IPS-11a (cell line): ENCODE results near the gene NAGA.
"Not testable (repeated sequence)": the region's sequence is repeated elsewhere in the genome, so short reads cannot be mapped to it uniquely, and the experiment has no call there.

Source experiments
- H3K4me3 ChIP-seq: one replicate; pipeline ENCODE4 v1.5.1; 2013; ENCODE audit warnings: low read depth, low read length, control low read depth

NAGA gene

DNA sequence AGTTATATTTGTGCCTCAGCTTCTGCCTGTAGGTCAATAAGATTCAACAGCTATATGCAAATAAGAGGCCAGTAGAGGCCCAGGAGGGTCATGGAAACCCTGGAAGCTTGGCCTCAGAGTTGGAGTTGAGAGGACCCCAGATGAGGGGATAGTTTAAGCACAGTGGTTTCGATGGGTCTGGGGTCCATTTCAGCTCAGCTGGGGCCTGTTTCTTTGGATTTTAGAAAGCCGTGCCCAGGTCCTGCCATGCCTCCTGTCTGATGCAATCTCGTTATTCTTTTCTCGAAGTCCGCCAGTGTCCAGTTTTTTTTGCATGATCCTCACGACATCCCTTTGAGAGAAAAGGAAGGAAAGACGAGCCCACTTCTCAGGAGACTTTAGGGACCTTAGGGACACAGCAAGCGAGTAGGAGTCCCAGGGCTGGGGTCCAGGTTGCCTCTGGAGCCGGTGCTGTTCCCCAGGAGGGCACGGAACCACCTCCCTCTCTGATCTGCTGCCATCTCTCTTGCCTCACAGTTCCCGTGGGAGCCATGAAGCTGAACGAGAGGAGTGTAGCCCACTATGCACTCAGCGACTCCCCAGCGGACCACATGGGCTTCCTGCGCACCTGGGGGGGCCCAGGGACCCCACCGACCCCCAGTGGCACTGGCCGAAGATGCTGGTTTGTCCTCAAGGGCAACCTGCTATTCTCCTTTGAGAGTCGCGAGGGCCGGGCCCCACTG, 6.3 kb upstream of the NAGA start:
- no peak overlapping the region for H3K4me3 ChIP-seq

DNA sequence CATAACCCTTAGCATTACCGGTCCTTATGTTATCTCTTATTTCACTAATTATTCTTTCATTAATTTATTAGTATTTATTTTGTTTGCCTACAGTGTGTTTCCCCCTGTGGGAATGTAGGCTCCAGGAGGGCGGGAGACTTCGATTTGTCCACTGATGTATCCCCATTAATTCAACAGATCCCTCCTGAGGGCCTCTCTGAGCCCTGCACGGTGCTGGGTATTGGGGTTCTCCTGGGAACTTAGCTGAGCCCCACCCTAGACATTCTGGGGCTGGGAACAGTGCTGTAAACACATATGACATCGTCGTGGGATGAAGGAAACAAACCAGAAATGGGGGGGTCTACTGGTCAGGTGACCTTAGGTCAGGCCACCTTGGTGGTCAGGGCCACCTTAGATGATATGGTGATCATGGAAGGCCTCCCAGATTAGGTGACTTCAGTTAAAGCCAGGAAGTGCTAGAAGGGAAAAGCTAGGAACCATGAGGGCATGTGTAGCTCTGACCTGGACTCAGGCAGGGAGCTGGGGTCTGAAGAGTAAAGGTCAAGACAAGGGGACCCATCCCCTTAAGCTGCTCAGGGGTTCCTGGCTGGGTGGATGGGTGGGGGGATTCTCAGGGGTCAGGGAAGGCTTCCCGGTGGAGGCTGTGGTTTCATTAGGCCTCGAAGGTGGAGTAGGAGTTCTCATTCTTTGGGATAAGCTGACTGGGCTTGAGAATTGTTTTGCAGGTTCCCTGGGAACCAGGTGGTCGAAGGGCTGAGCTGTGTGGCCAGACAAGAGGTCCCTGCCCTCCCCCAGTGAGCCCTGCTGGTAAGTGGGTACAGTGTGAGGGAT, 4.4 kb upstream of the NAGA start:
- no peak overlapping the region for H3K4me3 ChIP-seq

DNA sequence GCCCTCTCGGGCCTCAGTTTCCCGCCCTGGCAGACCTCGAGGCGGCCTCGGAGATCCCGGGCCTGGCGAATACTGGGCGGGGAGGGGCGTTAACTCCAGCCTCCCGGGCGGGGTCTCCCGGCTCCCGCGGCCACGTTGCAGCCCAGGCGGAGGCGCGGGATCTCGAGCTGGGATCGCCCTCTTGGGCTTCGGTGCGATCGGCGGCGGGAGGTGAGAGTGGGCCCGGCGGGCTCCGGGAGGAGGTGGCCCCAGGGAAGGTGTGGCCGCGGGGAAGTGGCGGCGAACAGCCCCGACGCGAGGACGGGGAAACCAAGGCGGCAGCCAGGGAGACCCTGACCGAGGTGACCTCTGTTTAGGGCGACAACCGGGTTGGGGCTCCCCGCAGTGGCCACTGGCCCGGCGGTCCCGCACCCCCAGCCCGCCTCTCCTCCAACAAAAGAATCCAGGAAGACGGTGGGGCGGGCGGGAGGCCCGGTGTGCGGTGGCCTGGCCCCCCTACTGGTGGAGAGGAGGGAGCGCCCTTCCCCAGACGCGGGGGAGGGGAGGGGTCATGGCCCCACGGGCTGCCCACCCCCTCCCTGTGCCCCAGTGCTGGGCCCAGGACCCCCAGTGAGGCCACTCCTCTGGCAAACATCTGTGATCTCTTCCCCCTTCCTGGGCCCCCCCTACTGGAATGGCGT, 3.7 kb upstream of the NAGA start, which contains the start of gene PHETA2:
TSS of gene PHETA2 (plus strand) at position 117 of the 680 bp plus-strand sequence. CDS start 3,046 bp downstream, outside the sequence.
- H3K4me3 ChIP-seq = peak within 1 kb of the TSS; percentile 20

- no peak overlapping the region for H3K4me3 ChIP-seq
Observed at GRCh38 chr22:42073621-42074041, 3.0 kb upstream of the NAGA start.

DNA sequence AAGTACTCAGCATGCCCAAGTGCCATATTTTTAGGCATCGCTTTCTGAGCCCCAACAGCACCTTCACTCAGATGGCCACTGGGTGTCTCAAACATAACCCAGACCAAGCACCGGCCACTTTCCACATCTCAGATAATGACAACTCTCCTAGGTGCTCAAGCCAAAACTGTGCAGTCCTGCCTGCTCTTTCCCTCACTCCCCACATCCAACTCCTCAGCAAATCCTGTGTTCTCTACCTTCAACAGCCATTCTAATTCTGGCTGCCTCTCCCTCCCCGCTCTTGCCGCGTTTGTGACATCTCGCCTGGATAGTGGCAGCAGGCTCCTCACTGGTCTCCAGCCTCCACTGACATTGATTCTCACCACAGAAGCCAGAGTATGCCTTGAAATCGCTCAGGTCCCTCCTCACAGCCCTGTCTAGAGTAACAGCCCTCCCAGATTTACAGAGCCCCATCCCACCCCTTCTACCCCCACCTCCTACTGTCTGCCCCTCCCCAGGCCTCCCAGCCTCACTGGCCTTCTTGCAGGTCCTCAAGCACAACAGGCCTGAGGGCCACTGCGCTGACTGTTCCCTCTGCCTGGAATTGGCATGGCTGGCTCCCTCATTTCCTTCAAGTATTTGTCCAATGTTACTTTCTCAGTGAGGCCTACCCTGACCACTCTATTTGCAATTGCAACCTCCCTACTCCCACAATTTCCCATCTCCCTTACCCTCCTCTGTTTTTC, 2.2 kb upstream of the NAGA start:
- H3K4me3 ChIP-seq = no peak overlapping the region

DNA sequence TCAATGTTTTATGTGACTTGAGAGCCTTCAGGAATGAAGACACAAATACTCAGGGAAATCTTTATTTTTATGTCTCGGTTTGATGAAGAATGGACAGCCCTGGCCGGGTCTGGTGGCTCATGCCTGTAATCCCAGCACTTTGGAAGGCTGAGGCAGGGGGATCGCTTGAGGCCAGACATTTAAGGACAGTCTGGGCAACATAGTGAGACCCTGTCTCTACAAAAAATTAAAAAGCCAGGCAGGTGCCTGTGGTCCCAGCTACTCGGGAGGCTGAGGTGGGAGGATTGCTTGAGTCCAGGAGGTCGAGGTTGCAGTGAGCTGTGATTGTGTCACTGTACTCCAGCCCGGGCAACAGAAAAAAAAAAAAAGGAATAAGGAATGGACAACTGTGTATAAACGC, 896 bp upstream of the NAGA start:
- H3K4me3 ChIP-seq = not testable (repeated sequence)

- peak overlapping the region; percentile 43 for H3K4me3 ChIP-seq
Observed at GRCh38 chr22:42069801-42070516, 653 bp downstream of the NAGA start.

DNA sequence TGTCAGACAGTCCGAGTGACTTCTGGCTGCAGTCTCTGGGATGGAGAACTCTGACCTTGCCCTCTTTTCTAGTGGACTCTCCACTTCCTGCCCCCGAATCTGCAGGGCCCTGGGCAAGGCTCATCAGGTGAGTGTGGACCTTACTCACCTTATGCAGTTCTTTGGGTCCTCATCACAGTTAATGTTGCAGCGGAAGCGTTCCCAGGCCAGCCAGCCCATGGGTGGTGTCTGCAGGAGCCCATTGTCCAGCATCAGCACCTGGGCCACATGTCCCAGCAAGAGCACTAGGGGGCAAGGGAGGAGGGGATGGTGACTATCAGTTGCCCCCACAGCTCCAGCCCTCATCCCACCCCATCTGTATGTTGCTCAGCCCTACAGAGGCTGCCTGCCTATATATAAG, 2.3 kb downstream of the NAGA start:
- H3K4me3 ChIP-seq = no peak overlapping the region

- H3K4me3 ChIP-seq = no peak overlapping the region
Observed at GRCh38 chr22:42067671-42068251, 2.9 kb downstream of the NAGA start.

- no peak overlapping the region for H3K4me3 ChIP-seq
Observed at GRCh38 chr22:42066937-42067336, 3.7 kb downstream of the NAGA start.

GRCh38 chr22:42066126-42066761, 4.4 kb downstream of the NAGA start:
- no peak overlapping the region for H3K4me3 ChIP-seq

DNA sequence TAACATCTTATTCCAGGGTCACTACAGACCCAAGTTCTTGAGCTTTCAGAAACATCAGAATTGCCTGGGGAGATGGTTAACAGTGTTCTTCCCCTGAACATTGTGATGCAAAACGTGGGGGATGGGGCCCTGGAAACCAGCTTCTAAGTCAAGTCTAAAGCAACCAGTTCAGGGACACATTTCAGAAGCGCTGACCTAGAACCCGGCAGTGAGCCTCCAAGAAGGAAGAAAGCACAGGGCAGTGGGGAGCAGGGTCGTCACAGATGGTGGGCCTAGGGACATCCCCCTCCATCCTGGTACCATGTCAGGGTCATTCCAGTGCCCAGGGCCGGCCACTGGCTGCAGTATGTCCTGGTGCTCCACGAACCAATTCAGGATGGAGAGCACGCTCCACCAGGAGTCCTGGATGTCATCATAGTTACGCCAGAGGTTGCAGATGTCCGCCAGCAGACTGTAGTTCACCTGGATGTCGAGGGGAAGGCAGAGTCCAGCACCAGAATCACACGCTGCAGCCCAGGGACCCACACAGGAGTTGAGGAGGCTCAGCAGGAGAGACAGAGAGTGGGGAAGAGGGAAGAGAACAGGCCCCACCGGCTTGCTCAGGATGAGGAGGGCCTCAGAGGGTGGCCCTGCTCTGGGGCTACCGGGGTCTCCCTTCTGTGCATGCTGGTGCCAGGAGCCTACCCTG, 5.0 kb downstream of the NAGA start:
- H3K4me3 ChIP-seq = no peak overlapping the region

DNA sequence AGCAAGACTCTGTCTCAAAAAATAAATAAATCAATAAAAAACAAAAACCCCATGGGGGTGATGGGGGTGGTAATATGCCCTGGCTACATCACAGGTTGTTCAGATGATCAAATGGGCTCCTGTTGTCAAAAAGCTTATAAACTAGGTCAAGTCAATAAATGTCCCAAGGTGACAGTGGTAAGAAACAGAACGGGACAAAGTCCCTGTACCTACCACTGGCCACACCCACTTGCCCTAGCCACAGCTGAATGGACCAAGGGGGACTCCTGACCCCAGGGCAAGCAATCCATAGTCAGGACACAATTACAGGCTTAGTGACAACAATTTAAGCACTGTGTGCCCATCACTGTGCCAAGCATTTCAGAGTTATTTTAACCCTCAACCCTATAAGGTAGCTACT, 6.0 kb downstream of the NAGA start:
- H3K4me3 ChIP-seq = no peak overlapping the region

DNA sequence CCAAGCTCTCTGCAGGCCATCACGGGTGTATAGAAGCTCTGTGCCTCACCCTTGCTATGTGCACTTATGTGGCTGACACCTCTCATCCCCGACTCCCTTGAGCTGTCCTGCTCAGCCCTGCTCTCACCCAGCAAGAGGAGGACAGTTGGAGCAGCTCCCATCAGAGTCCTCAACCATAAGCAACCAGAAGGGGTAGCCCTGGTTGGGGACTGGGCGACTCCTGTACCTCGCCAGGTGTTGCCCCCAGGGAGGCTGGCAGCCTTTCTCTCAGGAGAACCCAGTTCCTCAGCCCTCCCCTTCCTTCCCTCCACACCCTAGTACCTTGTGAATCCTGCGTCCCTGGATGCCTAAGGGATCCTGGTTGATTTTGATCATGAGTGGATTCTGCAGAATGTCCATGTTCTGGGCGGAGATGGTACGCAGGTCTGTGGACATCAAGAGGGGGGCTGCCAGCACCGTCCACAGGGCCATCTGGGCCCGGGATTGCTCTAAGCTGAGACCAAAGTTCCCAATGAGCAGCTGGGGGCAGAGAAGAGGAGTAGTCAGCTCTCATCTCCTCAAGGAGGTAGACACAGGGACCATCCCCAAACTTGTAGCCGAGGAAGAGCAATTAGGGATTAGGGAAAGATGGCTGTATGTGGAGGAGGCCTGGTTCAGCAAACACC, 8.0 kb downstream of the NAGA start:
- no peak overlapping the region for H3K4me3 ChIP-seq

GRCh38 chr22:42061041-42061440, 9.6 kb downstream of the NAGA start:
- no peak overlapping the region for H3K4me3 ChIP-seq

- H3K4me3 ChIP-seq = no peak overlapping the region
Observed at GRCh38 chr22:42060489-42060888, 10.1 kb downstream of the NAGA start.

DNA sequence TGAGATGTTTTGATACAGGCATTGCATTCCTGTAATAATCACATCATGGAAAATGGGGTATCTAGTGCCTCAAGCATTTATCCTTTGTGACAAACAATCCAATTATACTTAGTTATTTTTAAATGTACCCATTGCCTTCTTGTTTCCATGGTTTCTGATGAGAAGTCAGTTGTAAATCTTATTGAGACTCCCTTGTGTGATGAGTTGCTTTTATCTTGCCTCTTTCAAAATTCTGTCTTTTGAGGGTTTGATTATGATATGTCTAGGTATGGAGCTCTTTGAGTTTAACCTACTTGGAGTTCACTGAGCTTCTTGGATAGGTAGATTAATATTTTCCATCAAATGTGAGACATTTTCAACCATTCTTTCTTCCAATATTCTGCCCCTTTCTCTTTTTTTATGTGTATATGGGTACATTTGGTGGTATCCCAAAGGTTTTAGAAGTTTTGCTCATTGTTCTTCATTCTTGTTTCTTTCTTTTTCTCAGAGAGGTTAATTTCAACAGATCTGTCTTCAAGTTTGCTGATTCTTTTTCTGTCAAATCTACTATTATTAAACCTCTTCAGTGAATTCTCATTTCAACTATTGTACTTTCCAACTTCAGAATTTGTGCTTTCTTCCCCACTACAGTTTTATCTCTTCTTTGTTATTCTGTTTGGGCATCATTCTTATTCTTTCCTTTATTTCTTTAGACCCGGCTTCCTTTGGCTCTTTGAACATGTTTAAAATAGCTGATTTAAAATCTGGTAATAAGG, 13.7 kb downstream of the NAGA start:
- no peak overlapping the region for H3K4me3 ChIP-seq

DNA sequence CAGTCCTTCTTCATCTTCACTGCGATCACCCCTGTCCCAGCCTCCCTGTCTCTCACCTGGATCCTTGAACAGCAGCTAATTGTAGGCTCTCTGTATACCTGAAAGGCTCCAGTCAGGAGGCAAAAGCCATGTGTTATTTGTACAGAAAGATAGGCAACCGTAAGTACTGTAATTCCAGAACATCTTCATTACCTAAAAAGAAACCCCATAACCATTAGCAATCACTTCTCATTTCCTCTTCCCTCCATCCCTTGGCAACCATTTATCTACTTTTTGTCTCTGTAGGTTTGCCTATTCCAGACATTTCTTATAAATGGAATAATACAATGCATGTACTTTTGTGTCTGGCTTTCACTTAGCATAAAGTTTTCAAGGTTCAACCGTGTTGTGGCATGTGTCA, 17.8 kb downstream of the NAGA start:
- H3K4me3 ChIP-seq = no peak overlapping the region
